ENCODE measurements around the gene SNX9.
"Not testable (repeated sequence)": the region's sequence is repeated elsewhere in the genome, so short reads cannot be mapped to it uniquely, and the experiment has no call there.

SNX9 gene

GRCh38 chr6:157966589-157966977 is 143.5 kb downstream of the SNX9 start:
- DNase-seq (ENCODE audit: low spot score), result no peak
- in situ Hi-C loops (cut with MboI; ENCODE audit: low pct_unique_long_range_greater_than_20kb, low sequenced_read_pairs, unreplicated experiment), result no loop called here
- TF ChIP-seq CTCF (IDR thresholded peaks at IDR 0.05; ENCODE audit: extremely low read depth, insufficient read depth, missing control alignments), result no peak

GRCh38 chr6:157967020-157967419 is 144.0 kb downstream of the SNX9 start:
- in situ Hi-C loops (cut with MboI; ENCODE audit: low pct_unique_long_range_greater_than_20kb, low sequenced_read_pairs, unreplicated experiment), result no loop called here
- no peak for DNase-seq (ENCODE audit: low spot score)
- TF ChIP-seq CTCF (IDR thresholded peaks at IDR 0.05; ENCODE audit: extremely low read depth, insufficient read depth, missing control alignments), result no peak

GRCh38 chr6:157967486-157967885 is 144.4 kb downstream of the SNX9 start:
- in situ Hi-C loops (cut with MboI; ENCODE audit: low pct_unique_long_range_greater_than_20kb, low sequenced_read_pairs, unreplicated experiment), result no loop called here
- no peak for DNase-seq (ENCODE audit: low spot score)
- TF ChIP-seq CTCF (IDR thresholded peaks at IDR 0.05; ENCODE audit: extremely low read depth, insufficient read depth, missing control alignments), result no peak

GRCh38 chr6:157972177-157972576 is 149.1 kb downstream of the SNX9 start:
- DNase-seq (ENCODE audit: low spot score); in situ Hi-C loops (cut with MboI; ENCODE audit: low pct_unique_long_range_greater_than_20kb, low sequenced_read_pairs, unreplicated experiment): not testable (repeated sequence)

GRCh38 chr6:157974341-157974894 is 151.4 kb downstream of the SNX9 start:
- in situ Hi-C loops (cut with MboI; ENCODE audit: low pct_unique_long_range_greater_than_20kb, low sequenced_read_pairs, unreplicated experiment), result no loop called here
- TF ChIP-seq CTCF (IDR thresholded peaks at IDR 0.05; ENCODE audit: extremely low read depth, insufficient read depth, missing control alignments), result no peak
- no peak for DNase-seq (ENCODE audit: low spot score)

- TF ChIP-seq CTCF (IDR thresholded peaks at IDR 0.05; ENCODE audit: extremely low read depth, insufficient read depth, missing control alignments), result no peak
- DNase-seq (ENCODE audit: low spot score), result no peak
- in situ Hi-C loops (cut with MboI; ENCODE audit: low pct_unique_long_range_greater_than_20kb, low sequenced_read_pairs, unreplicated experiment), result no loop called here
Measured at GRCh38 chr6:157974967-157975366, 151.9 kb downstream of the SNX9 start.

GRCh38 chr6:157975456-157975855 is 152.4 kb downstream of the SNX9 start:
- no peak for DNase-seq (ENCODE audit: low spot score)
- TF ChIP-seq CTCF (IDR thresholded peaks at IDR 0.05; ENCODE audit: extremely low read depth, insufficient read depth, missing control alignments), result no peak
- in situ Hi-C loops (cut with MboI; ENCODE audit: low pct_unique_long_range_greater_than_20kb, low sequenced_read_pairs, unreplicated experiment), result no loop called here

Measured in GM13977 (cell line).